Right cardiac atrium (tissue), 5 donors: Measurements from ENCODE around the gene NEK4. TPM values are rescaled to one million over a fixed set of nuclear protein-coding genes. Genes with fewer than 3 reads are reported as not detected.
"Not testable (repeated sequence)": the region's sequence is repeated elsewhere in the genome, so short reads cannot be mapped to it uniquely, and the experiment has no call there.

Experiments used
- ATAC-seq, 2 donors: fragments of 200-7000 bp; cut with Tn5 transposase; one replicate each; pipeline versions ENCODE4 v1.8.0 to v1.9.1; 2020; ENCODE audit warnings: moderate library complexity in 2 of 2, mild to moderate bottlenecking in 1 of 2
- DNase-seq, 3 donors: peaks; one replicate each; pipeline ENCODE4 v3.0.0-alpha.2; 2020
- H3K27ac ChIP-seq: one replicate; pipeline ENCODE4 v1.5.1; 2013; ENCODE audit warnings: mild to moderate bottlenecking, low read length, control low read depth, moderate library complexity
- H3K27me3 ChIP-seq: one replicate; pipeline ENCODE4 v1.6.1; 2013; ENCODE audit not compliant: control insufficient read depth, insufficient read depth
- H3K4me1 ChIP-seq: one replicate; pipeline ENCODE4 v1.6.1; 2013; ENCODE audit warnings: low read length; ENCODE audit not compliant: control insufficient read depth, insufficient read depth
- H3K4me3 ChIP-seq: one replicate; pipeline ENCODE4 v1.5.1; 2013; ENCODE audit warnings: low read length, control low read depth
- H3K9me3 ChIP-seq: one replicate; pipeline ENCODE4 v1.6.1; 2013; ENCODE audit warnings: low read length; ENCODE audit not compliant: control insufficient read depth
- WGBS: extraction: QIAGEN DNeasy Blood & Tissue Kit; methylation state at CpG from one replicate; pipeline ENCODE4 v1.1.7; 2013; 5-methylcytosine and 5-hydroxymethylcytosine counted together
- intact Hi-C, 4 donors: fragments of 100-400 bp; cut with DNase I; formaldehyde crosslinking; loops; one replicate each; pipeline versions ENCODE4 v1.11.0 to v1.14.0; 2022 to 2023
- polyA plus RNA-seq: library from polyadenylated mRNA; stranded (reverse); fragments of 200-250 nt; gene quantifications from one replicate; pipeline ENCODE4 v1.2.3, GENCODE V29; 2013
- total RNA-seq, 4 donors: library from RNA; stranded (reverse); fragmentation: NEBNext Ultra II Directional; extraction: Animal tissue kit (Norgen Biotek cat#: 25700); gene quantifications; one replicate each; pipeline ENCODE4 v1.2.1, GENCODE V29; 2021
- donor health status: healthy with polysubstance abuse.
- donor health status: DM: no; HTN: yes; CAD: no.
- donor health status: DM: no; HTN: no; CAD: no.
- donor health status: DM: no; HTN: yes; CAD: no; lungs with severe emphysema.
- donor health status: DM: yes; HTN: yes; CAD: no.

Gene NEK4
- total and polyA plus RNA-seq, 5 donors: 4.5 to 18.2 (median 17.1) TPM

DNA sequence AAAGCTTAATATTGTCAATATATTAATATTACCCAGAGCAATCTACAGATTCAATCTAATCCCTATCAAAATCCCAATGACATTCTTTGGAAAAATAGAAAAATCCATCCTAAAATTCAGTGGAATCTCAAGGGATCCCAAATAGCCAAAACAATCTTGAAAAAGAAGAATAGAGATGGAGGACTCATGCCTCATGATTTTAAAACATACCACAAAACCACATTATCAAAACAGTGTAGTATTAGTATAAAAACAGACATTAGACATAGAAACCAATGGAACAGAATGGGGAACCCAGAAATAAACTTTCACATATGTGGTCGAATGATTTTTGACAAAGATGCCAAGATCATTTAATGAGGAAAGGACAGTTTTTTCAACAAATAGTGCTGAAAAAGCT, 14.6 kb downstream of the NEK4 start:
- H3K4me1 ChIP-seq: no peaks in the 10 kb centered on the region
- intact Hi-C loops: no loop called here
- H3K27ac ChIP-seq: no peak overlapping the region
- no peak overlapping the region for H3K4me3 ChIP-seq
- WGBS: 93% methylated on average over 1 of the region's 1 CpG
- H3K9me3 ChIP-seq: no peaks in the 10 kb centered on the region
- H3K27me3 ChIP-seq: no peaks in the 10 kb centered on the region
- no peak for ATAC-seq
- DNase-seq: no peak

DNA sequence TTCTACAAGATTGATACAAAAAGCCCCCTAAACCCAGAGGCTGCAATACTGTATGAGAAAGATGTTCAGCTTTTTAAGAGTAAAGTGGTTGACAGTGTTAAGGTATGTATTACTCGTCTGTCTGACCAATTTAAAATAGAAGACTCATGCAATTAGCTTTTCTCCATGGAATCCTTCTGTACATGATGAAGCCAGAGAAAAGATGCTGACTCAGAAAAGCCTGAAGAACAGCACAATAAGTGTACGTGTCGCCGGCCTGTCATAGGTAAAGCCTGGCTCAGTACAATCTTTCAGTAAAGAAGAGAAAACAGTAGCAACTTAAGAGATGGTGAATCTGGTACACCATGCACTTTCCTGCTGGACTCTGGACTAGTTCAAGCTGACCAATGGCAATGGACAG, 16.4 kb downstream of the NEK4 start:
- ATAC-seq (no peak), DNase-seq (no peak)
- intact Hi-C loops: no loop called here
- Histone ChIP-seq H3K4me3 (no peak overlapping the region), H3K27me3 (no peaks in the 10 kb centered on the region), H3K27ac (no peak overlapping the region), H3K9me3 (no peaks in the 10 kb centered on the region), H3K4me1 (no peaks in the 10 kb centered on the region)
- 95% methylated on average over 4 of the region's 4 CpGs for WGBS

GRCh38 chr3:52752045-52752660, 18.6 kb downstream of the NEK4 start:
- ATAC-seq (no peak), DNase-seq (no peak)
- no peaks in the 10 kb centered on the region for H3K27me3 ChIP-seq
- intact Hi-C loops: no loop called here
- H3K27ac ChIP-seq: no peak overlapping the region
- no peaks in the 10 kb centered on the region for H3K4me1 ChIP-seq
- no peak overlapping the region for H3K4me3 ChIP-seq
- H3K9me3 ChIP-seq: no peaks in the 10 kb centered on the region
- WGBS: 94% methylated on average over 3 of the region's 3 CpGs

GRCh38 chr3:52743721-52744120, 27.0 kb downstream of the NEK4 start:
- intact Hi-C loops: loop anchor here in 2 of 4 donors (10.0 kb wide), 2 partner anchors 191 to 331 kb away; no protein-coding TSS in a partner anchor

GRCh38 chr3:52743152-52743551, 27.6 kb downstream of the NEK4 start:
- no peaks in the 10 kb centered on the region for H3K4me1 ChIP-seq
- intact Hi-C loops: loop anchor here in 2 of 4 donors (10.0 kb wide), 2 partner anchors 192 to 332 kb away; no protein-coding TSS in a partner anchor
- 88% methylated on average over 5 of the region's 5 CpGs for WGBS
- no peak for ATAC-seq
- H3K9me3 ChIP-seq: no peaks in the 10 kb centered on the region
- no peak overlapping the region for H3K4me3 ChIP-seq
- no peaks in the 10 kb centered on the region for H3K27me3 ChIP-seq
- DNase-seq: no peak
- no peak overlapping the region for H3K27ac ChIP-seq

More at GRCh38 chr3:52743721-52744120, 27.0 kb downstream of the NEK4 start:
- ATAC-seq: no peak
- no peaks in the 10 kb centered on the region for H3K27me3 ChIP-seq
- H3K4me1 ChIP-seq: no peaks in the 10 kb centered on the region
- H3K9me3 ChIP-seq: no peaks in the 10 kb centered on the region
- no peak overlapping the region for H3K27ac ChIP-seq
- no peak overlapping the region for H3K4me3 ChIP-seq
- no peak for DNase-seq
- WGBS: 89% methylated on average over 2 of the region's 2 CpGs

DNA sequence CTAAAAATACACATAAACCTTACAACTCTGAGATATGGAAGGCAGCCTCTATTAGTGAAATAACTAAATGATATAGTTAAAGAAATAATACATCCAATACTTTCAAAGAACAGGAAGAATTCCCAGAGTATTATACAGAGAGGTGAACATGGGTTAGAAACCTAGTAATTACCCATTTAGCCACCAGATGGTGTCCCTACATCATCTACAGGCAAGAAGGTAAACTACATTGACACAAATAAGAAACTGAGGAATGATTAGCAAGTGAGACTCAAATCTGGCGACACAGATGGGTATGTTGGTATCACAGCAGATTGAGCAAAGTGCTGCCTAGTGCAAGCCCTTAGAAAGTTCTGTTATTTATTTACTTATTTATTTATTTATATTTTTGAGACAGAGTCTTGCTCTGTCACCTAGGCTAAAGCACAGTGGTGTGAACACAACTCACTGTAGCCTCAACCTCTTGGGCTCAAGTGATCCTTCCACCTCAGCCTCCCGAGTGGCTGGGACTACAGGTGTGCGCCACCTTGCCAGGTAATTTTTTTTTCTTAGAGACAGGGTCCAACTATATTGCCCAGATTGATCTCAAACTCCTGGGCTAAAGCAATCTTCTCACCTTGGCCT, 28.2 kb downstream of the NEK4 start:
- intact Hi-C loops: loop anchor here in 2 of 4 donors (10.0 kb wide), 2 partner anchors 192 to 332 kb away; no protein-coding TSS in a partner anchor
- no peak for DNase-seq
- no peaks in the 10 kb centered on the region for H3K4me1 ChIP-seq
- WGBS: 90% methylated on average over 3 of the region's 3 CpGs
- H3K9me3 ChIP-seq: no peaks in the 10 kb centered on the region
- no peak overlapping the region for H3K4me3 ChIP-seq
- no peaks in the 10 kb centered on the region for H3K27me3 ChIP-seq
- peak in 1 of 2 donors; percentile 42 for ATAC-seq
- H3K27ac ChIP-seq: no peak overlapping the region

- no peaks in the 10 kb centered on the region for H3K9me3 ChIP-seq
- no peaks in the 10 kb centered on the region for H3K27me3 ChIP-seq
- H3K4me3 ChIP-seq: no peak overlapping the region
- no peaks in the 10 kb centered on the region for H3K4me1 ChIP-seq
- ATAC-seq (no peak), DNase-seq (no peak)
- intact Hi-C loops: loop anchor here in 2 of 4 donors (10.0 kb wide), 3 partner anchors 185 to 335 kb away; no protein-coding TSS in a partner anchor
- H3K27ac ChIP-seq: no peak overlapping the region
- WGBS: 79% methylated on average over 1 of the region's 1 CpG
Measured at GRCh38 chr3:52739730-52740129, 31.0 kb downstream of the NEK4 start.

- no peak overlapping the region for H3K27ac ChIP-seq
- DNase-seq: no peak
- no peaks in the 10 kb centered on the region for H3K27me3 ChIP-seq
- WGBS: 87% methylated on average over 10 of the region's 10 CpGs
- no peak for ATAC-seq
- no peak overlapping the region for H3K4me3 ChIP-seq
- intact Hi-C loops: loop anchor here in 1 of 4 donors (10.0 kb wide), 1 partner anchor 191 kb away; no protein-coding TSS in a partner anchor
- no peaks in the 10 kb centered on the region for H3K4me1 ChIP-seq
- no peaks in the 10 kb centered on the region for H3K9me3 ChIP-seq
Measured at GRCh38 chr3:52733256-52733891, 37.4 kb downstream of the NEK4 start.

DNA sequence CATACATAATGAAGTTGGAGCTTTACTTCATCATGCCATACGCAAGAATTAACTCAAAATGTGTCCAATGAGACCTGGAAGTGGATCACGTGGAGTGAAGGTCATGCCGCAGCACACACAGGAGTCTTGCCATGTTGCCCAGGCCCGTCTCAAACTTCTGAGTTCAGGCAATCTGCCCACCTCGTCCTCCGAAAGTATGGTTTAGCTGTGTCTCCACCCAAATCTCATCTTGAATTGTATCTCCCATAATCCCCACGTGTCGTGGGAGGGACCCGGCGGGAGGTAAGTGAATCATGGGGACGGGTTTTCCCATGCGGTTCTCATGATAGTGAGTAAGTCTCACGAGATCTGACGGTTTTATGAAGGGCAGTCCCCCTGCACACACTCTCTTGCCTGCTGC, 39.1 kb downstream of the NEK4 start:
- H3K27me3 ChIP-seq: no peaks in the 10 kb centered on the region
- H3K4me3 ChIP-seq: no peak overlapping the region
- WGBS: 82% methylated on average over 14 of the region's 14 CpGs
- no peak overlapping the region for H3K27ac ChIP-seq
- DNase-seq: no peak
- intact Hi-C loops: loop anchor here in 1 of 4 donors (10.0 kb wide), 1 partner anchor 193 kb away; no protein-coding TSS in a partner anchor
- no peaks in the 10 kb centered on the region for H3K9me3 ChIP-seq
- H3K4me1 ChIP-seq: no peaks in the 10 kb centered on the region
- no peak for ATAC-seq

GRCh38 chr3:52730681-52731080, 40.1 kb downstream of the NEK4 start:
- H3K4me3 ChIP-seq: no peak overlapping the region
- H3K27me3 ChIP-seq: no peaks in the 10 kb centered on the region
- DNase-seq (no peak), ATAC-seq (no peak)
- no peaks in the 10 kb centered on the region for H3K4me1 ChIP-seq
- H3K9me3 ChIP-seq: no peaks in the 10 kb centered on the region
- H3K27ac ChIP-seq: no peak overlapping the region
- intact Hi-C loops: loop anchor here in 1 of 4 donors (10.0 kb wide), 1 partner anchor 194 kb away; no protein-coding TSS in a partner anchor

- ATAC-seq, H3K4me3 ChIP-seq: not testable (repeated sequence)
- 56% methylated on average over 3 of the region's 3 CpGs for whole genome bisulfite sequencing
Measured at GRCh38 chr3:52728753-52729152, 42.0 kb downstream of the NEK4 start.

More at GRCh38 chr3:52728753-52729152, 42.0 kb downstream of the NEK4 start:
- H3K27me3 ChIP-seq, intact Hi-C loops, DNase-seq, H3K4me1 ChIP-seq, H3K9me3 ChIP-seq, H3K27ac ChIP-seq: not testable (repeated sequence)
